NCI-H345 treated with DMSO at 0.1 percent for 48 hours (cell line): ENCODE data around the gene AFAP1L2.

ENCODE experiments used
- DNase-seq: peaks from one replicate; lab custom pipeline; 2025; ENCODE audit not compliant: unreplicated experiment; lab: John Stamatoyannopoulos, UW

AFAP1L2 gene

GRCh38 chr10:114392112-114392835, 12.0 kb downstream of the AFAP1L2 start:
- no peak for DNase-seq

GRCh38 chr10:114391599-114391998, 12.7 kb downstream of the AFAP1L2 start:
- no peak for DNase-seq

- DNase-seq, result no peak
These were observed 14.9 kb downstream of the AFAP1L2 start for GRCh38 chr10:114389426-114389825.

- DNase-seq, result no peak
These were observed 16.0 kb downstream of the AFAP1L2 start for GRCh38 chr10:114388275-114388674.

GRCh38 chr10:114387784-114388183, 16.5 kb downstream of the AFAP1L2 start:
- DNase-seq, result no peak

- DNase-seq, result no peak
These were observed 17.9 kb downstream of the AFAP1L2 start for GRCh38 chr10:114386452-114386851.

GRCh38 chr10:114385557-114385956, 18.7 kb downstream of the AFAP1L2 start:
- no peak for DNase-seq

- no peak for DNase-seq
These were observed 19.7 kb downstream of the AFAP1L2 start for GRCh38 chr10:114384601-114385000.

- no peak for DNase-seq
These were observed 20.1 kb downstream of the AFAP1L2 start for GRCh38 chr10:114384181-114384580.

- DNase-seq, result no peak
These were observed 23.5 kb downstream of the AFAP1L2 start for GRCh38 chr10:114380797-114381196.

GRCh38 chr10:114380060-114380459, 24.2 kb downstream of the AFAP1L2 start:
- DNase-seq, result no peak

- DNase-seq, result no peak
These were observed 24.7 kb downstream of the AFAP1L2 start for GRCh38 chr10:114379631-114380041.

- no peak for DNase-seq
These were observed 27.8 kb downstream of the AFAP1L2 start for GRCh38 chr10:114376523-114376922.

GRCh38 chr10:114375047-114375446, 29.3 kb downstream of the AFAP1L2 start:
- no peak for DNase-seq

GRCh38 chr10:114374053-114374791, 30.1 kb downstream of the AFAP1L2 start:
- DNase-seq, result no peak

GRCh38 chr10:114373631-114374030, 30.7 kb downstream of the AFAP1L2 start:
- no peak for DNase-seq

GRCh38 chr10:114372995-114373394, 31.3 kb downstream of the AFAP1L2 start:
- DNase-seq, result no peak

GRCh38 chr10:114372179-114372578, 32.1 kb downstream of the AFAP1L2 start:
- no peak for DNase-seq

GRCh38 chr10:114370966-114371365, 33.3 kb downstream of the AFAP1L2 start:
- DNase-seq, result no peak

- no peak for DNase-seq
These were observed 34.1 kb downstream of the AFAP1L2 start for GRCh38 chr10:114370199-114370598.

- DNase-seq, result no peak
These were observed 36.3 kb downstream of the AFAP1L2 start for GRCh38 chr10:114368057-114368391.

- no peak for DNase-seq
These were observed 36.8 kb downstream of the AFAP1L2 start for GRCh38 chr10:114367351-114368056.
